ENCODE data around the gene RCAN3. TPM values are rescaled to one million over a fixed set of nuclear protein-coding genes. Genes with fewer than 3 reads are reported as not detected.
"Not testable (repeated sequence)": the region's sequence is repeated elsewhere in the genome, so short reads cannot be mapped to it uniquely, and the experiment has no call there.

Gene RCAN3
- total RNA-seq, 1 donor from 2014 or later, result 24.9 TPM

DNA sequence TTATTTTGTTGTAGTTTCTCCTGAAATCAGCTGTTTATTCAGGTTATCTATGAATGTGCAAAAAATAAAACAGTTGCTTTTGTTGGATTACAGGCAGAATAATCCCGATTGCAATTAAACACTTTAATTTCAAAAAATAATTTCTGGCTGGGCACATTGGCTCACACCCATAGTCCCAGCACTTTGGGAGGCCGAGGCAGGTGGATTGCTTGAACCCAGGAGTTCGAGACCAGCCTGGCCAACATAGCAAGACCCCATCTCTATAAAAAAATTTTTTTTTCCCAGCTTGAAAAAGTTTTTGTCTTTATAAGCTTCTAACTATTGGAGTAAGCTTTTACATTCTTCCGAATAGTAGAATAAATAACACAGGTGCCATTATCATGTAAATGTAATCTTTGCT is 15.3 kb downstream of the RCAN3 start:
- no peaks in the 10 kb centered on the region for H3K27me3 Mint-ChIP-seq (ENCODE audit: unreplicated experiment)
- no peak for DNase-seq (ENCODE audit: low spot score)
- H3K27ac Mint-ChIP-seq (ENCODE audit: unreplicated experiment), result no peak overlapping the region
- TF ChIP-seq, protein P1, sequence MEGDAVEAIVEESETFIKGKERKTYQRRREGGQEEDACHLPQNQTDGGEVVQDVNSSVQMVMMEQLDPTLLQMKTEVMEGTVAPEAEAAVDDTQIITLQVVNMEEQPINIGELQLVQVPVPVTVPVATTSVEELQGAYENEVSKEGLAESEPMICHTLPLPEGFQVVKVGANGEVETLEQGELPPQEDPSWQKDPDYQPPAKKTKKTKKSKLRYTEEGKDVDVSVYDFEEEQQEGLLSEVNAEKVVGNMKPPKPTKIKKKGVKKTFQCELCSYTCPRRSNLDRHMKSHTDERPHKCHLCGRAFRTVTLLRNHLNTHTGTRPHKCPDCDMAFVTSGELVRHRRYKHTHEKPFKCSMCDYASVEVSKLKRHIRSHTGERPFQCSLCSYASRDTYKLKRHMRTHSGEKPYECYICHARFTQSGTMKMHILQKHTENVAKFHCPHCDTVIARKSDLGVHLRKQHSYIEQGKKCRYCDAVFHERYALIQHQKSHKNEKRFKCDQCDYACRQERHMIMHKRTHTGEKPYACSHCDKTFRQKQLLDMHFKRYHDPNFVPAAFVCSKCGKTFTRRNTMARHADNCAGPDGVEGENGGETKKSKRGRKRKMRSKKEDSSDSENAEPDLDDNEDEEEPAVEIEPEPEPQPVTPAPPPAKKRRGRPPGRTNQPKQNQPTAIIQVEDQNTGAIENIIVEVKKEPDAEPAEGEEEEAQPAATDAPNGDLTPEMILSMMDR (IDR thresholded peaks at IDR 0.05; ENCODE audit: unreplicated experiment), result no peak
- H3K36me3 Mint-ChIP-seq (ENCODE audit: low read depth, unreplicated experiment), result peaks cover 12% of the 10 kb centered on the region
- no peaks in the 10 kb centered on the region for H3K9me3 Mint-ChIP-seq (ENCODE audit: unreplicated experiment)
- no peaks in the 10 kb centered on the region for H3K4me1 Mint-ChIP-seq (ENCODE audit: unreplicated experiment)
- H3K4me3 Mint-ChIP-seq (ENCODE audit: unreplicated experiment), result no peak overlapping the region

DNA sequence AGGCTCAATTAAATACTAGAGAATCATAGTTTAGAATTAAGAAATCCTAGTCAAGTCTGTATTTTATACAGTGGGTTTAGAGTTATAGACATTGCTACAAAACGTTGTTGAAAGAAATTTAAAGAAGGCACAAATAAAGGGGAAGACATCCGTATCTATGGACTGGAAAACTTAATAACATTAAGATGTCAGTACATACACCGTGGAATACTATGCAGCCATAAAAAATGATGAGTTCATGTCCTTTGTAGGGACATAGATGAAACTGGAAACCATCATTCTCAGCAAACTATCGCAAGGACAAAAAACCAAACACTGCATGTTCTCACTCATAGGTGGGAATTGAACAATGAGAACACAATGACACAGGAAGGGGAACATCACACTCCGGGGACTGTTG is 17.6 kb downstream of the RCAN3 start:
- H3K27ac Mint-ChIP-seq (ENCODE audit: unreplicated experiment); H3K27me3 Mint-ChIP-seq (ENCODE audit: unreplicated experiment); H3K4me1 Mint-ChIP-seq (ENCODE audit: unreplicated experiment); H3K4me3 Mint-ChIP-seq (ENCODE audit: unreplicated experiment); DNase-seq (ENCODE audit: low spot score); H3K9me3 Mint-ChIP-seq (ENCODE audit: unreplicated experiment): not testable (repeated sequence)
- H3K36me3 Mint-ChIP-seq (ENCODE audit: low read depth, unreplicated experiment), result peaks cover 12% of the 10 kb centered on the region

DNA sequence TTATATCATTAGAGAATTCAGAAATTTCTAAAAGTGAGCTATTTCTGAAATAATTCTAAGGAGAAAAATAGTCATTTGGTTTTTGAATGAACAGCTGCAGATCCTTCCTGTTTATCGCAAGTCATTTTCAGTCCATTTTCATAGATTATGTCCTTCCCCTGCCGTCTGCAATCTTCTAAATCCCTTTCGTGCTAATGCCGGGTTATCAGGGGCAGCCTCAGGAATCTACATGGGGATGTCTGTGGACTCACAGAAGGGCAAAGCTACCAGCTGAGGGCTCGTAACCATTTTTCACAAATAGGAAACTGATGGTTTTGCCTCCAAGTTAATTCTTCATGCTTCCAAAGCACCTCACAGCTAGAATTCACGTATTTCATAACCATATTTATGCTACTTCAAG is 23.0 kb downstream of the RCAN3 start:
- H3K36me3 Mint-ChIP-seq (ENCODE audit: low read depth, unreplicated experiment), result no peaks in the 10 kb centered on the region
- H3K27me3 Mint-ChIP-seq (ENCODE audit: unreplicated experiment), result no peaks in the 10 kb centered on the region
- no peak for DNase-seq (ENCODE audit: low spot score)
- no peak overlapping the region for H3K27ac Mint-ChIP-seq (ENCODE audit: unreplicated experiment)
- TF ChIP-seq, protein P1 (IDR thresholded peaks at IDR 0.05; ENCODE audit: unreplicated experiment), result no peak
- H3K4me1 Mint-ChIP-seq (ENCODE audit: unreplicated experiment), result no peaks in the 10 kb centered on the region
- H3K4me3 Mint-ChIP-seq (ENCODE audit: unreplicated experiment), result no peak overlapping the region
- no peaks in the 10 kb centered on the region for H3K9me3 Mint-ChIP-seq (ENCODE audit: unreplicated experiment)

DNA sequence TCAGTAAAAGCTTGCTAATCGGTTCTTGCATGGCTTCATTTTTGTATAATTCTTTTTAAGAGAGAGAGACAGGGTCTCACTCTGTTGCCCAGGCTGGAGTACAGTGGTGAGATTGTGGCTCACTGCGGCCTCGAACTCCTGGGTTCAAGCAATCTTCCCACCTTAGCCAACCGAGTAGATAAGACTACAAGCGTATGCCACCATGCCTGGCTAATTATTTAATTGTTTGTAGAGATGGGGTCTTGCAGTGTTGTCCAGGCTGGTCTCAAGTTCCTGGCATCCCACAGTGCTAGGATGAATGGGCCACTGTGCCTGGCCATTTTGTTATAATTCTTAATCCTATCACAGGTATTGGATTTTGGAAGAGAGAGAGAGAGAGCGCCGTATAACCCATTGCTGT is 23.4 kb downstream of the RCAN3 start:
- Mint-ChIP-seq H3K4me1 (ENCODE audit: unreplicated experiment) (no peaks in the 10 kb centered on the region), H3K27ac (ENCODE audit: unreplicated experiment) (no peak overlapping the region), H3K36me3 (ENCODE audit: low read depth, unreplicated experiment) (no peaks in the 10 kb centered on the region), H3K4me3 (ENCODE audit: unreplicated experiment) (no peak overlapping the region), H3K9me3 (ENCODE audit: unreplicated experiment) (no peaks in the 10 kb centered on the region), H3K27me3 (ENCODE audit: unreplicated experiment) (no peaks in the 10 kb centered on the region)
- TF ChIP-seq, protein P1 (IDR thresholded peaks at IDR 0.05; ENCODE audit: unreplicated experiment), result no peak
- no peak for DNase-seq (ENCODE audit: low spot score)

DNA sequence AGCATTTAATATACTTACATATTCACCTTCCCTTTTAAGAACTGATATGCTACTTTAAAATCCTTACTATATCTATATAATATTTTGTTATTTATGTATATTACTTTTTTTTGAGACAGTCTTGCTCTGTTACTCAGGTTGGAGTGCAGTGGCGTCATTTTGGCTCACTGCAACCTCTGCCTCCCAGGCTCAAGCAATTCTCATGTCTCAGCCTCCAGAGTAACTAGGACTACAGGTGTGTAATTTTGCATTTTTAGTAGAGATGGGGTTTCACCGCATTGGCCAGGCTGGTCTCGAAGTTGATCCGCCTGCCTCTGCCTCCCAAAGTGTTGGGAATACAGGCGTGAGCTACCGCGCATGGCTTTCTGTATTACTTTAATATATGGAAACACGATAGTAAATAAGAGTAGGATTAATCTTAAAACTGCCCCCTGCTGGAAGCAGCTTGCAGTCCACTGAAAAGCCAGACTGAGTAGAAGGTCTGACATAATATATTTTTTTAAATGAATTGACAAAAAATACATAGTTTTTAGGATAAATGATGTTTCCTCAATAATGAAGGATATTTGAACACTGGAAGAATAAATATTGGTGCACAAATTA is 24.4 kb downstream of the RCAN3 start:
- Mint-ChIP-seq H3K36me3 (ENCODE audit: low read depth, unreplicated experiment) (peaks cover 5% of the 10 kb centered on the region), H3K4me3 (ENCODE audit: unreplicated experiment) (no peak overlapping the region), H3K27me3 (ENCODE audit: unreplicated experiment) (no peaks in the 10 kb centered on the region), H3K27ac (ENCODE audit: unreplicated experiment) (no peak overlapping the region), H3K9me3 (ENCODE audit: unreplicated experiment) (no peaks in the 10 kb centered on the region), H3K4me1 (ENCODE audit: unreplicated experiment) (no peaks in the 10 kb centered on the region)
- DNase-seq (ENCODE audit: low spot score), result peak; percentile 23
- TF ChIP-seq, protein P1 (IDR thresholded peaks at IDR 0.05; ENCODE audit: unreplicated experiment), result peak; percentile 78

Measured in endothelial cell (in vitro differentiated cells).